ENCODE data around the gene CLEC3B.
"Not testable (repeated sequence)": the region's sequence is repeated elsewhere in the genome, so short reads cannot be mapped to it uniquely, and the experiment has no call there.

The CLEC3B gene

GRCh38 chr3:45075821-45076625 is 49.9 kb downstream of the CLEC3B start:
- Histone ChIP-seq H3K4me1 (ENCODE audit: control insufficient read depth in 5 of 5, insufficient read depth in 5 of 5, low read length in 5 of 5) (peaks cover 0 to 3% (median 0%) of the 10 kb centered on the region in 5 donors), H3K36me3 (ENCODE audit: control insufficient read depth in 5 of 5, insufficient read depth in 5 of 5, low read length in 5 of 5) (no peaks in the 10 kb centered on the region), H3K9me3 (ENCODE audit: control insufficient read depth in 5 of 5, low read length in 5 of 5) (peaks cover 0 to 3% (median 0%) of the 10 kb centered on the region in 5 donors), H3K27ac (ENCODE audit: low read depth, low read length) (no peak overlapping the region), H3K4me3 (ENCODE audit: low read depth in 1 of 5, low read length in 5 of 5) (no peak overlapping the region), H3K9ac (ENCODE audit: low read length in 5 of 5) (no peak overlapping the region), H3K27me3 (ENCODE audit: control insufficient read depth in 5 of 5, insufficient read depth in 4 of 5, low read length in 5 of 5) (peaks cover 0 to 2% (median 0%) of the 10 kb centered on the region in 5 donors)

GRCh38 chr3:45078256-45078655 is 52.2 kb downstream of the CLEC3B start:
- not testable (repeated sequence) for H3K4me3 ChIP-seq (ENCODE audit: low read depth in 1 of 5, low read length in 5 of 5); H3K27ac ChIP-seq (ENCODE audit: low read depth, low read length); H3K9me3 ChIP-seq (ENCODE audit: control insufficient read depth in 5 of 5, low read length in 5 of 5); H3K27me3 ChIP-seq (ENCODE audit: control insufficient read depth in 5 of 5, insufficient read depth in 4 of 5, low read length in 5 of 5); H3K36me3 ChIP-seq (ENCODE audit: control insufficient read depth in 5 of 5, insufficient read depth in 5 of 5, low read length in 5 of 5); H3K9ac ChIP-seq (ENCODE audit: low read length in 5 of 5); H3K4me1 ChIP-seq (ENCODE audit: control insufficient read depth in 5 of 5, insufficient read depth in 5 of 5, low read length in 5 of 5)

- H3K9me3 ChIP-seq (ENCODE audit: control insufficient read depth in 5 of 5, low read length in 5 of 5) = no peaks in the 10 kb centered on the region
- H3K4me3 ChIP-seq (ENCODE audit: low read depth in 1 of 5, low read length in 5 of 5) = no peak overlapping the region
- peaks cover 0 to 3% (median 0%) of the 10 kb centered on the region in 5 donors for H3K4me1 ChIP-seq (ENCODE audit: control insufficient read depth in 5 of 5, insufficient read depth in 5 of 5, low read length in 5 of 5)
- H3K27me3 ChIP-seq (ENCODE audit: control insufficient read depth in 5 of 5, insufficient read depth in 4 of 5, low read length in 5 of 5) = peaks cover 0 to 2% (median 0%) of the 10 kb centered on the region in 5 donors
- no peak overlapping the region for H3K27ac ChIP-seq (ENCODE audit: low read depth, low read length)
- no peaks in the 10 kb centered on the region for H3K36me3 ChIP-seq (ENCODE audit: control insufficient read depth in 5 of 5, insufficient read depth in 5 of 5, low read length in 5 of 5)
- no peak overlapping the region for H3K9ac ChIP-seq (ENCODE audit: low read length in 5 of 5)
These were observed 52.9 kb downstream of the CLEC3B start for GRCh38 chr3:45078910-45079522.

- Histone ChIP-seq H3K27ac (ENCODE audit: low read depth, low read length) (no peak overlapping the region), H3K4me3 (ENCODE audit: low read depth in 1 of 5, low read length in 5 of 5) (no peak overlapping the region), H3K4me1 (ENCODE audit: control insufficient read depth in 5 of 5, insufficient read depth in 5 of 5, low read length in 5 of 5) (peaks cover 0 to 3% (median 0%) of the 10 kb centered on the region in 5 donors), H3K36me3 (ENCODE audit: control insufficient read depth in 5 of 5, insufficient read depth in 5 of 5, low read length in 5 of 5) (no peaks in the 10 kb centered on the region), H3K9ac (ENCODE audit: low read length in 5 of 5) (no peak overlapping the region), H3K27me3 (ENCODE audit: control insufficient read depth in 5 of 5, insufficient read depth in 4 of 5, low read length in 5 of 5) (peaks cover 0 to 2% (median 0%) of the 10 kb centered on the region in 5 donors), H3K9me3 (ENCODE audit: control insufficient read depth in 5 of 5, low read length in 5 of 5) (no peaks in the 10 kb centered on the region)
These were observed 53.6 kb downstream of the CLEC3B start for GRCh38 chr3:45079715-45080114.

- Histone ChIP-seq H3K36me3 (ENCODE audit: control insufficient read depth in 5 of 5, insufficient read depth in 5 of 5, low read length in 5 of 5) (no peaks in the 10 kb centered on the region), H3K9me3 (ENCODE audit: control insufficient read depth in 5 of 5, low read length in 5 of 5) (no peaks in the 10 kb centered on the region), H3K4me1 (ENCODE audit: control insufficient read depth in 5 of 5, insufficient read depth in 5 of 5, low read length in 5 of 5) (peaks cover 0 to 2% (median 0%) of the 10 kb centered on the region in 5 donors), H3K27me3 (ENCODE audit: control insufficient read depth in 5 of 5, insufficient read depth in 4 of 5, low read length in 5 of 5) (peaks cover 0 to 2% (median 0%) of the 10 kb centered on the region in 5 donors), H3K27ac (ENCODE audit: low read depth, low read length) (no peak overlapping the region), H3K9ac (ENCODE audit: low read length in 5 of 5) (no peak overlapping the region), H3K4me3 (ENCODE audit: low read depth in 1 of 5, low read length in 5 of 5) (no peak overlapping the region)
These were observed 54.7 kb downstream of the CLEC3B start for GRCh38 chr3:45080824-45081223.

- Histone ChIP-seq H3K36me3 (ENCODE audit: control insufficient read depth in 5 of 5, insufficient read depth in 5 of 5, low read length in 5 of 5) (no peaks in the 10 kb centered on the region), H3K27me3 (ENCODE audit: control insufficient read depth in 5 of 5, insufficient read depth in 4 of 5, low read length in 5 of 5) (peaks cover 0 to 2% (median 0%) of the 10 kb centered on the region in 5 donors), H3K4me1 (ENCODE audit: control insufficient read depth in 5 of 5, insufficient read depth in 5 of 5, low read length in 5 of 5) (no peaks in the 10 kb centered on the region), H3K27ac (ENCODE audit: low read depth, low read length) (no peak overlapping the region), H3K9ac (ENCODE audit: low read length in 5 of 5) (no peak overlapping the region), H3K9me3 (ENCODE audit: control insufficient read depth in 5 of 5, low read length in 5 of 5) (no peaks in the 10 kb centered on the region), H3K4me3 (ENCODE audit: low read depth in 1 of 5, low read length in 5 of 5) (no peak overlapping the region)
These were observed 55.5 kb downstream of the CLEC3B start for GRCh38 chr3:45081506-45082141.

- peaks cover 0 to 2% (median 0%) of the 10 kb centered on the region in 5 donors for H3K27me3 ChIP-seq (ENCODE audit: control insufficient read depth in 5 of 5, insufficient read depth in 4 of 5, low read length in 5 of 5)
- no peaks in the 10 kb centered on the region for H3K36me3 ChIP-seq (ENCODE audit: control insufficient read depth in 5 of 5, insufficient read depth in 5 of 5, low read length in 5 of 5)
- H3K9ac ChIP-seq (ENCODE audit: low read length in 5 of 5) = no peak overlapping the region
- no peaks in the 10 kb centered on the region for H3K4me1 ChIP-seq (ENCODE audit: control insufficient read depth in 5 of 5, insufficient read depth in 5 of 5, low read length in 5 of 5)
- H3K9me3 ChIP-seq (ENCODE audit: control insufficient read depth in 5 of 5, low read length in 5 of 5) = no peaks in the 10 kb centered on the region
- H3K4me3 ChIP-seq (ENCODE audit: low read depth in 1 of 5, low read length in 5 of 5) = no peak overlapping the region
- H3K27ac ChIP-seq (ENCODE audit: low read depth, low read length) = no peak overlapping the region
These were observed 56.0 kb downstream of the CLEC3B start for GRCh38 chr3:45082142-45082538.

- Histone ChIP-seq H3K27ac (ENCODE audit: low read depth, low read length) (no peak overlapping the region), H3K36me3 (ENCODE audit: control insufficient read depth in 5 of 5, insufficient read depth in 5 of 5, low read length in 5 of 5) (no peaks in the 10 kb centered on the region), H3K4me3 (ENCODE audit: low read depth in 1 of 5, low read length in 5 of 5) (no peak overlapping the region), H3K4me1 (ENCODE audit: control insufficient read depth in 5 of 5, insufficient read depth in 5 of 5, low read length in 5 of 5) (no peaks in the 10 kb centered on the region), H3K9ac (ENCODE audit: low read length in 5 of 5) (no peak overlapping the region), H3K27me3 (ENCODE audit: control insufficient read depth in 5 of 5, insufficient read depth in 4 of 5, low read length in 5 of 5) (peaks cover 0 to 2% (median 0%) of the 10 kb centered on the region in 5 donors), H3K9me3 (ENCODE audit: control insufficient read depth in 5 of 5, low read length in 5 of 5) (no peaks in the 10 kb centered on the region)
These were observed 56.9 kb downstream of the CLEC3B start for GRCh38 chr3:45083023-45083422.

- Histone ChIP-seq H3K36me3 (ENCODE audit: control insufficient read depth in 5 of 5, insufficient read depth in 5 of 5, low read length in 5 of 5) (no peaks in the 10 kb centered on the region), H3K4me1 (ENCODE audit: control insufficient read depth in 5 of 5, insufficient read depth in 5 of 5, low read length in 5 of 5) (no peaks in the 10 kb centered on the region), H3K4me3 (ENCODE audit: low read depth in 1 of 5, low read length in 5 of 5) (no peak overlapping the region), H3K27ac (ENCODE audit: low read depth, low read length) (no peak overlapping the region), H3K9ac (ENCODE audit: low read length in 5 of 5) (no peak overlapping the region), H3K9me3 (ENCODE audit: control insufficient read depth in 5 of 5, low read length in 5 of 5) (no peaks in the 10 kb centered on the region), H3K27me3 (ENCODE audit: control insufficient read depth in 5 of 5, insufficient read depth in 4 of 5, low read length in 5 of 5) (peaks cover 0 to 2% (median 0%) of the 10 kb centered on the region in 5 donors)
These were observed 58.3 kb downstream of the CLEC3B start for GRCh38 chr3:45084361-45084760.
